GM18868 (cell line): ENCODE results near the gene POTEF.
A peak's percentile ranks its signal among the peaks of the same experiment; 100 is the strongest.
"Not testable (repeated sequence)": the region's sequence is repeated elsewhere in the genome, so short reads cannot be mapped to it uniquely, and the experiment has no call there.

ENCODE experiments used
- ATAC-seq: cut with Tn5 transposase; IDR thresholded peaks from one replicate; pipeline ENCODE4 v1.9.1; 2021; ENCODE audit warnings: mild to moderate bottlenecking, moderate library complexity; ENCODE audit not compliant: unreplicated experiment

POTEF gene

GRCh38 chr2:130129120-130129829 lies at the start of gene POTEF:
Gene POTEF (minus strand): TSS chr2:130129222. CDS start chr2:130120515, 8,707 bp downstream.
- ATAC-seq: not testable (repeated sequence)

GRCh38 chr2:130174866-130175265 lies 45.8 kb upstream of the POTEF start:
- peak; percentile 77 for ATAC-seq

- no peak for ATAC-seq
Observed at GRCh38 chr2:130169896-130170295, 40.9 kb upstream of the POTEF start.

- ATAC-seq: not testable (repeated sequence)
Observed at GRCh38 chr2:130169163-130169562, 40.1 kb upstream of the POTEF start.

GRCh38 chr2:130166611-130167010 lies 37.6 kb upstream of the POTEF start:
- ATAC-seq: not testable (repeated sequence)

- no peak for ATAC-seq
Observed at GRCh38 chr2:130165293-130166016, 36.4 kb upstream of the POTEF start.

GRCh38 chr2:130162968-130163367 lies 33.9 kb upstream of the POTEF start:
- ATAC-seq: no peak

GRCh38 chr2:130162486-130162885 lies 33.5 kb upstream of the POTEF start:
- ATAC-seq: not testable (repeated sequence)

- ATAC-seq: not testable (repeated sequence)
Observed at GRCh38 chr2:130160838-130161705, 32.0 kb upstream of the POTEF start.

- ATAC-seq: no peak
Observed at GRCh38 chr2:130160131-130160530, 31.1 kb upstream of the POTEF start.

GRCh38 chr2:130159376-130159775 lies 30.4 kb upstream of the POTEF start:
- ATAC-seq: not testable (repeated sequence)

GRCh38 chr2:130158631-130159030 lies 29.6 kb upstream of the POTEF start:
- ATAC-seq: no peak

GRCh38 chr2:130157825-130158514 lies 28.9 kb upstream of the POTEF start:
- ATAC-seq: peak; percentile 85

- ATAC-seq: peak; percentile 44
Observed at GRCh38 chr2:130157354-130157753, 28.3 kb upstream of the POTEF start.

GRCh38 chr2:130156624-130157004 lies 27.6 kb upstream of the POTEF start:
- no peak for ATAC-seq

- not testable (repeated sequence) for ATAC-seq
Observed at GRCh38 chr2:130155956-130156623, 27.1 kb upstream of the POTEF start.

GRCh38 chr2:130154773-130155765 lies 26.0 kb upstream of the POTEF start:
- no peak for ATAC-seq

GRCh38 chr2:130154423-130154770 lies 25.4 kb upstream of the POTEF start:
- not testable (repeated sequence) for ATAC-seq
